KBM-7 (cell line): ENCODE measurements around the gene TMEM86B.
"Not testable (repeated sequence)": the region's sequence is repeated elsewhere in the genome, so short reads cannot be mapped to it uniquely, and the experiment has no call there.

Experiments
- DNase-seq: peaks from one replicate; pipeline ENCODE4 v3.0.0-alpha.2; 2015
- in situ Hi-C: fragments of 300-500 bp; cut with MboI; formaldehyde crosslinking; loops from 2 replicates; pipeline ENCODE4 v1.14.3; 2020; ENCODE audit warnings: low sequenced_read_pairs, low pct_unique_long_range_greater_than_20kb, mixed read lengths

TMEM86B gene

GRCh38 chr19:55226273-55226672, 2.3 kb downstream of the TMEM86B start:
- in situ Hi-C loops = no loop called here
- no peak for DNase-seq

DNA sequence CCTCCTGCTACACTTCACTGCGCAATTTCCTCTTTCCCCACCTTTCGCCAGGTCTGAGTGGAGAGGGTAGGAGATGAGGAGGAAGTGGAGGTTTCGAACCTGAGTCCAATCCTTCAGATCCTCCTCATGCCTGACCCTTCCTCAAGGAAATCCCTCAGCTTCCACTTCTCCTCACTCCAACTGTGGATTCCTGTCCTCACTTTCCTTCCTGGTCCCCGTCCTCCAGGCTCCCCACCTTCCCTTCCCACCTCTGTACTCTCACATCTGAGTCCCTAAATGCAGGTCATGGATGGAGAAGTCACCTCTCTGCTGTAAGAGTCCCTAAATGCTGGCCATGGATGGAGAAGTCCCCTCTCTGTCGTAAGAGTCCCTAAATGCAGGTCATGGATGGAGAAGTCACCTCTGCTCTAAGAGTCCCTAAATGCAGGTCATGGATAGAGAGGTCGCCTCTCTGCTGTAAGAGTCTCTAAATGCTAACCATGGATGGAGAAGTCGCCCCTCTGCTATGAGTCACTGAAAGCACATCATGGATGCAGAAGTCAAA, 3.1 kb downstream of the TMEM86B start:
- DNase-seq = no peak
- in situ Hi-C loops = no loop called here

DNA sequence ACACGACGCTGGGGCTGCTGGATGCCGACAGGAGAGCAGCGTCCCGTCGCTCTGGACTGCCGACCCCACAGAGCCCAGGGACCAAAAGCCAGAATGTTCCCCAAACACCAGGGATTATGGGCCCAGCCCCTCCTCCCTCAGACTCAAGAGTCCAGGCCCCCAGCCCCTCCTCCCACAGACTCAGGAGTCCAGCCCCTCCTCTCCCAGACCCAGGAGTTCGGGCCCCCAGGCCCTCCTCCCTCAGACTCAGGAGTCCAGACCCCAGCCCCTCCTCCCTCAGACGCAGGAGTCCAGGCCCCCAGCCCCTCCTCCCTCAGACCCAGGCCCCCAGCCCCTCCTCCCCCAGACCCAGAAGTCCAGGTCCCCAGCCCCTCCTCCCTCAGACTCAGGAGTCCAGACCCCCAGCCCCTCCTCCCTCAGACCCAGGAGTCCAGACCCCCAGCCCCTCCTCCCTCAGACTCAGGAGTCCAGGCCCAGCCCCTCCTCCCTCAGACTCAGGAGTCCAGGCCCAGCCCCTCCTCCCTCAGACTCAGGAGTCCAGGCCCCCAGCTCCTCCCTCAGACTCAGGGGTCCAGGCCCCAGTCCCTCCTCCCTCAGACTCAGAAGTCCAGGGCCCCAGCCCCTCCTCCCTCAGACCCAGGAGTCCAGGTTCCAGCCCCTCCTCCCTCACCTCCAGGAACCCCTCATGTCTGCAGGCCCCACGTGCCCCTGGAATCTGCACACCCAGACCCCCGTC, 3.7 kb downstream of the TMEM86B start:
- in situ Hi-C loops, DNase-seq: not testable (repeated sequence)

DNA sequence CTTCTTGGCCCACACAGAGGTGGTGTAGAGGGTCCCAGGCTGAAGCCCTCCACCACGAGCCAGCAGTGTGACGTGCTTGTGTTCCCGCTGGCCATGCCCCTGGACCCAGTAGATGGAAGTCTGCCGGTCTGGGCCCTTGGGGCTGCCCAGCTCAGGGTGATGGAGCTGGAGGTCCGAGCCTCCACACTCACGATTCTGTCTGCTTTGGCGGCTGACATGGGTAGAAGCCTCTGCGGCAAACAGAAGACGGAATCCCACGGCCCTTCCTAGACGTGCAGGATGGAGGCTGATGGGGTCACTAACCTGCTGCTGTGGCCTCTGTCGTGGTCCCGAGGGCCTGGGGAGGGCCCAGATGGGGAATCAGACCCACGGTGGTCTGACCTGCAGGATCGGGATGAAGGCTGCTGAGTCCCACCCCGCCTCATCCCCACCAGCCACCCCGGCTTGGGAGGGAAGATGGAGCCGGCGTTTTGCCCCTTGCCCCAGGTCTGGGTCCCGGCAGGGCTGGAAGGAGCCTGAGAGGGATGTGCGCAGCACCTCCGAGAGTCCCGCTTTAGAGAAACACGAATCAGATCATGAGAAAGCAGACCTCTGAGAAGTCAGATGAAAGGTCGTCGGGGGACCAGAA, 4.4 kb downstream of the TMEM86B start:
- in situ Hi-C loops = no loop called here
- DNase-seq = no peak

GRCh38 chr19:55223291-55224037, 5.1 kb downstream of the TMEM86B start:
- no peak for DNase-seq
- in situ Hi-C loops = no loop called here

- in situ Hi-C loops = no loop called here
- no peak for DNase-seq
Observed at GRCh38 chr19:55220525-55220924, 8.0 kb downstream of the TMEM86B start.

DNA sequence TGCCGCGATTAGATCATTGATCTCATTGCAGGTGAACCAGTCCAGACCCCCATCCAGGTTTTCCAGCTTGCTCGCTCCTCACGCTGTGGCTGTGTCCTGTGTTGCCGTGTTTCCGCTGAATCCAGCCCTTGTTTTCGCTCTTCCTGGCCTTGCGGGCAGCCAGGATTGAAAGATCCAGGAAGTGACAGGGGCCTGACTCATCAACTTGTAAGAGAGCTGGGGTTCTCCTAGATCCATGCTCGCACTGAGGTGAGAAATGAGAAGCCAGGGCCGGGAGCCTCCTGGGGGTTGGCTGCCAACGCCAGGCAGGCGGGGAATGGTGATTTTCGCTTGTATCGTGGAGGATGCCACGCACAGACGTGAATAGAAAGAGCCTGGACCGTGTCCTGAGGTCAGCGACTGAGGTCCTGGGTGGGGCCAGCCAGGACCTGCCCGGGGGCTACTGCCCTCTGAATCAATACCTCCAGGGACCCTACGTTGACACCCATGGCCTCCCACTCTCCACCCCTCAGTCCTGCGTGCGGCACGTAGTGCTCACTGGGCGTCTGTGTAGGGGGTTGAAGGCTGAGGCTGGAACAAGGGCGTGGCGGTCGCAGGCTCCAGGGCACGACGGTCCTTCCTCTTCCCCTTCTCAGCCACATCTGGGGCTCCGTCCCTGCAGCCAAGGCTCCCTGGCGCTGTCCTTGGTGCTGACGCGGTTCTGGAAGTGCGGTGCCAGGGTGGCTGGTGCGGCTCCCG, 11.9 kb downstream of the TMEM86B start:
- in situ Hi-C loops = no loop called here
- DNase-seq = peak; percentile 95

DNA sequence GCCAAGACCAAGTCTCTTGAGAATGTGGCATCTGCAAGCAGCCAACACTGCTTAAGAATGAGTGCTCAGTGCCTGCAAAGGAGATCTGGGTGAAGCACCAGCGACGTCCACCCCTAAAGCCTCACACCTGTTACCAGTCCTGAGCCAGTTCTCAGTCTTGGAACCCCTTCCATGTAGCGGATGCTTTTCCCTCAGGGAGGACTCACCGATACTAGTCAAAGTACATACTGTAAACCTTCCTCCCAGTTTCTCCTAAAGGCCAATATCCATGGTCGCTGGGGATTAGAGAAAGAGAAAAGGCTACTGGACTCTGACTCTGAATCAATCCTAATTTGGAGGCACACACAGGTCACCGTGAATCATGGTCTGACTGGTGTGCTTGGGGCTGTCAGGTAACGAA, 15.0 kb downstream of the TMEM86B start:
- DNase-seq = no peak
- in situ Hi-C loops = no loop called here

- in situ Hi-C loops = no loop called here
- peak; percentile 83 for DNase-seq
Observed at GRCh38 chr19:55212447-55212846, 16.1 kb downstream of the TMEM86B start.

DNA sequence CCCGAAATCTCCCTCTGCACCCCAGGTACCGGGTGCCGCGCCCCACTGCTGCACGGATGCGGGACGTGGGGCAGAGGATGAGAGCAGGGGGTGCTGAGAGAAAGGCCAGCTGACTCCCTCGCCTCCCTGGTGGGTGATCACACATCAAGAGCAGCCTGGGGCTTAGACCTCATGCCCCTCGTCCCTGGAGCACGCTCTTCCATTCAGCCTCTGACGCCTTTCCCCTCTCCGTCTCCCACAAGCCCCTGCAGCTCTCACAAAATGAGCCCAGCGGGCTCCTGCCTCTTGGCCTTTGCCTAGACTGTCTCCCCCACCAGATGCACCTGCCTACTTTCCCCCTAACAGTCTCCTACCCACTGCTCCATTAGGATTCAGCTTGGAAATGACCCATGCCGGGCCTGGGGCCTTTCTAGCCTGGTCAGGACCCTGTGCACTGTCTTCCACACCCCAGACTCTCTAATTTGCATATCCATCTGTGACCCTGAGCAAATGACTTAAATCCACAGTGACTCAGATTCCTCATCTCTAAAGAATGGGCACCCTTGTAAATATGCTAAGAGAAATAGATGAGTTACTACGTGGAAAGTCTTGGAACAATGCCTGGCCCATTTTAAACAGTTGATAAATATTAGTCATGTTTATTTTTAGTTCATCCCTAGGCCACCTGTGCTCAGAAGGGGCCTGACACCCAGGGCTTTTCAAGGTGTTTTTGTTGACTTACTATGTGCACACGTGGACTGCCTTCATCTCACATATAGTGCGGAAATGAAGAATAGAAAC, 18.7 kb downstream of the TMEM86B start:
- in situ Hi-C loops = no loop called here
- DNase-seq = no peak

DNA sequence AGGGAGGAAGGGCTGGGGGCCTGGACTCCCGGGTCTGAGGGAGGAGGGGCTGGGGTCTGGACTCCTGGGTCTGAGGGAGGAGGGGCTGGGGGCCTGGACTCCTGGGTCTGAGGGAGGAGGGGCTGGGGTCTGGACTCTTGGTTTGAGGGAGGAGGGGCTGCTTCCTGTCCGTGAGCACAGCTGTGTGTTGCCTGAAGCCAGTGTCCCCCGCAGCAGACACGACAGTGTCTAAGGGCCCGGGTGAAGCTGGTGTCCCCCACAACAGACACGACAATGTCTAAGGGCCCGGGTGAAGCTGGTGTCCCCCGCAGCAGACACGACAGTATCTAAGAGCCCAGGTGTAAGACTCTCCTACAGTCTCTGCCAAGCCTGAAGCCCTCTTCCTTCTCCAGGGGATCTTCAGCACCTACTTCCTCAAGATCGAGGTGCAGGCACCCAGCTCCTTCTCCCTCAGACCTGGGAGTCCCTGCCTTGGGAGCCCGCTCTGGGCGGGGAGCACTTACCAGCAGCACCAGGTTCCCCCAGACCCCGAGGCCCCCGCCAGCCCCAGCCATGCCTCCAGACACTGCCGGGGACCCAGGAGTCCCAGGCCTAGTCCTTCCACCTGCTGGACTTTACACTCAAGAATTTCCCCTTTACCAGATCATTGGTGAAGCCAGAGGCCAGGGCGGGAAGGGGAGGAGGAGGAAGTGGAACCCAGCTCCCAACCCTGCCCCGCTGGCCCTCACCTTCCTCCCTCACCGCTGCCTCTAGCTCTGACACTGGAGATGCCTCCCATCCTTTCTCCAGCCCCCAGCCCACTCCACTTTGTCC, 19.5 kb downstream of the TMEM86B start, which contains the start of gene PTPRH:
TSS of gene PTPRH (minus strand) at position 622 of the 813 bp plus-strand sequence. CDS start at position 554, 68 bp downstream.
- in situ Hi-C loops = no loop called here
- DNase-seq = no peak

- peak; percentile 72 for DNase-seq
- in situ Hi-C loops = no loop called here
Observed at GRCh38 chr19:55206664-55207500, 21.7 kb downstream of the TMEM86B start.

DNA sequence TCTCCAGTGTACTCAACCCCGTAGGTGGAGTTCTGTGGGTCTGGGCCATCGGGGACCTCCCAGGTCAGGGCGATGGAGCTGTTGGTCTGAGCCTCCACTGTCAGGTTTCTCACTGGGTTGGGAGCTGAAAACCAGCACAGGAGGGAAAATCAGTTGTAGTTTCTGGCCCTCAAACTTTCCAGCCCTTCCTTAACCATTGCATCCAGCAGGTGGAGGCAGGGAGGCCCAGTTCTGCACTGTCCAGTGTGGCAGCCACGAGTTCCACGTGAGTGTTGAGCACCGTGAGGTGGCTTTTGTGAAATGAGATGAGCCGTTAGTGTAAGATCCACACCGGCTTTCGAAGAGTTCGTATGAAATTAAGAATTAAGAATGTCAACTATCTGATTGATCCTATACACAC, 26.4 kb downstream of the TMEM86B start:
- in situ Hi-C loops, DNase-seq: not testable (repeated sequence)

- in situ Hi-C loops = no loop called here
Observed at GRCh38 chr19:55199620-55200204, 28.9 kb downstream of the TMEM86B start.

DNA sequence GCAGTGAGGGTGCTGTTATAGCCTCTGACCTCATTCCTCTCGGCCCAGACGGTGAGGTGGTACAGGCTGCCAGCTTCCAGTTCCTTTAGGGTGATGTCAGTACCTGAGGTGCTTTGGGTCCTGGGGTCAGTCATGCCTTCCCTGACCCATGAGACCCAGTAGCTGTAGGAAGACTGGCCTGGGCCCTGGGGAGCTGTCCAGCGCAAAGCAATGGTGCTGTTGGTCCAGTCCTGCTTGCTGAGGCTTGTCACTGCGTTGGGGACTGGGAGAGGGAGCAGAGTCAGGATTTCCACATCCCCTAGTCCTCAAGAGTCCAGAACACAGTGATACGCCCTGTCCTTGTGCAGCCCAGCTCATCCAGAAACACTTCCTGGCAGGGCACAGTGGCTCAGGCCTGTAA, 29.9 kb downstream of the TMEM86B start:
- in situ Hi-C loops = no loop called here
- no peak for DNase-seq

More at GRCh38 chr19:55199620-55200204, 28.9 kb downstream of the TMEM86B start:
- no peak for DNase-seq

GRCh38 chr19:55197528-55197927, 31.0 kb downstream of the TMEM86B start:
- DNase-seq = no peak
- in situ Hi-C loops = no loop called here
